HCT116 (cell line): ENCODE data around the gene NEO1. TPM values are rescaled to one million over a fixed set of nuclear protein-coding genes. Genes with fewer than 3 reads are reported as not detected.

ENCODE experiments used
- ATAC-seq: fragments of 200-7000 bp; cut with Tn5 transposase; 2 replicates; pipeline ENCODE4 v1.9.1; 2020; ENCODE audit warnings: mild to moderate bottlenecking, moderate library complexity
- BruUV-seq: library from RNA; stranded (reverse); fragments of 400-500 nt; replicated peaks from 2 replicates; lab custom pipeline; 2021; lab: Mats Ljungman, UMichigan
- CTCF ChIA-PET: fragments of 300-600 bp; sonication (Branson Sonifier 250); formaldehyde crosslinking; loops from one replicate; lab custom pipeline; 2021; ENCODE audit warnings: antibody characterized with exemption; lab: Charles Lee
- POLR2A ChIA-PET: fragments of 300-600, 350-600 bp; sonication (Branson Sonifier 250); formaldehyde crosslinking; loops from one replicate; lab custom pipeline; 2021; ENCODE audit warnings: antibody characterized with exemption; lab: Charles Lee
- RAD21 ChIA-PET, 2 experiments: fragments of 300-600 bp; sonication (Branson Sonifier 250); formaldehyde crosslinking; loops; one replicate each; lab custom pipeline; 2023; ENCODE audit warnings: low total read pairs in 2 of 2; ENCODE audit not compliant: uncharacterized antibody in 2 of 2, unreplicated experiment in 2 of 2, low non-redundant PET in 1 of 2; lab: Charles Lee
- DNase-seq: peaks from one replicate; pipeline ENCODE4 v3.0.0-alpha.2; 2010; ENCODE audit warnings: low read depth, low spot score
- H2AFZ ChIP-seq: fragments of 200-600 bp; shearing (Covaris generic), sonication (generic); 2 replicates; pipeline ENCODE4 v1.6.1; 2017; ENCODE audit warnings: low read depth, mixed run types, mixed read lengths, antibody characterized with exemption, low read length; ENCODE audit not compliant: poor library complexity, severe bottlenecking
- H3K27ac ChIP-seq: 2 replicates; pipeline ENCODE4 v1.5.1; 2012; ENCODE audit warnings: low read depth, low read length
- H3K27me3 ChIP-seq: fragments of 200-600 bp; sonication (generic); 2 replicates; pipeline ENCODE4 v1.6.1; 2016; ENCODE audit warnings: mixed run types, low read length, mixed read lengths; ENCODE audit not compliant: insufficient read depth
- H3K36me3 ChIP-seq, 2 experiments: fragments of 200-500 bp in 1 of 2; fragments of 200-600 bp in 1 of 2; sonication (Bioruptor generic) in 1 of 2; sonication (generic) in 1 of 2; 2 replicates each; pipeline versions ENCODE4 v1.5.1 to v1.6.1; 2014 to 2016; ENCODE audit warnings: low read length in 2 of 2, inconsistent platforms in 1 of 2, mixed read lengths in 1 of 2, mixed run types in 1 of 2; ENCODE audit not compliant: insufficient read depth in 2 of 2, control insufficient read depth in 1 of 2
- H3K4me1 ChIP-seq, 2 experiments: fragments of 200-600 bp in 1 of 2; sonication (generic) in 1 of 2; 2 replicates each; pipeline versions ENCODE4 v1.5.1 to v1.6.1; 2012 to 2017; ENCODE audit warnings: low read length in 2 of 2, inconsistent platforms in 1 of 2, mild to moderate bottlenecking in 1 of 2, mixed read lengths in 1 of 2, mixed run types in 1 of 2, moderate library complexity in 1 of 2; ENCODE audit not compliant: insufficient read depth in 2 of 2, control insufficient read depth in 1 of 2
- H3K4me2 ChIP-seq: fragments of 200-600 bp; sonication (generic); 2 replicates; pipeline ENCODE4 v1.6.1; 2017; ENCODE audit warnings: mixed run types, low read length, mixed read lengths
- H3K4me3 ChIP-seq, 2 experiments: fragments of 200-600 bp in 1 of 2; sonication (generic) in 1 of 2; replicated peaks in 1 of 2; 2 replicates each; pipeline ENCODE4 v1.5.1; 2011 to 2016; ENCODE audit warnings: low read length in 2 of 2, control low read depth in 1 of 2, low read depth in 1 of 2, mild to moderate bottlenecking in 1 of 2, mixed read lengths in 1 of 2, mixed run types in 1 of 2
- H3K79me2 ChIP-seq: fragments of 200-600 bp; sonication (generic); 2 replicates; pipeline ENCODE4 v1.6.1; 2017; ENCODE audit warnings: mild to moderate bottlenecking, mixed run types, low read length, moderate library complexity, mixed read lengths; ENCODE audit not compliant: insufficient read depth
- H3K9ac ChIP-seq: fragments of 200-600 bp; sonication (generic); 2 replicates; pipeline ENCODE4 v1.6.1; 2016; ENCODE audit warnings: low read length, mixed read lengths
- H3K9me2 ChIP-seq: fragments of 200-600 bp; sonication (generic), shearing (Covaris generic); 2 replicates; pipeline ENCODE4 v1.6.1; 2017; ENCODE audit warnings: mixed run types, mild to moderate bottlenecking, moderate library complexity; ENCODE audit not compliant: insufficient read depth
- H3K9me3 ChIP-seq, 2 experiments: fragments of 200-500 bp in 1 of 2; fragments of 200-600 bp in 1 of 2; sonication (Bioruptor generic) in 1 of 2; sonication (generic) in 1 of 2; 2 replicates each; pipeline ENCODE4 v1.6.1; 2014 to 2017; ENCODE audit warnings: low read length in 2 of 2, mixed read lengths in 2 of 2, inconsistent platforms in 1 of 2, low read depth in 1 of 2, mild to moderate bottlenecking in 1 of 2, mixed run types in 1 of 2, moderate library complexity in 1 of 2; ENCODE audit not compliant: control insufficient read depth in 1 of 2, insufficient read depth in 1 of 2
- H4K20me1 ChIP-seq: fragments of 200-600 bp; sonication (generic), shearing (Covaris generic); 2 replicates; pipeline ENCODE4 v1.6.1; 2017; ENCODE audit warnings: mixed run types, mild to moderate bottlenecking, moderate library complexity; ENCODE audit not compliant: insufficient read depth
- CBX3 ChIP-seq: IDR thresholded peaks from 2 replicates; pipeline ENCODE4 v1.6.1; 2012; ENCODE audit warnings: low read depth
- CEBPB ChIP-seq: IDR thresholded peaks from 2 replicates; pipeline ENCODE4 v1.6.1; 2012; ENCODE audit warnings: low read depth
- ELF1 ChIP-seq: IDR thresholded peaks from 2 replicates; pipeline ENCODE4 v1.6.1; 2012; ENCODE audit warnings: low read depth, borderline replicate concordance
- EZH2 ChIP-seq: fragments of 200-600 bp; sonication (generic); IDR thresholded peaks from 2 replicates; pipeline ENCODE4 v1.6.1; 2017; ENCODE audit warnings: antibody characterized with exemption, mixed run types
- EZH2phosphoT487 ChIP-seq: fragments of 200-600 bp; IDR thresholded peaks from 2 replicates; pipeline ENCODE4 v1.6.1; 2018; ENCODE audit warnings: antibody characterized with exemption, borderline replicate concordance
- FOSL1 ChIP-seq: IDR thresholded peaks from 2 replicates; pipeline ENCODE4 v1.6.1; 2012; ENCODE audit warnings: low read depth
- JUND ChIP-seq: IDR thresholded peaks from 2 replicates; pipeline ENCODE4 v1.6.1; 2012
- POLR2A ChIP-seq: IDR thresholded peaks from 2 replicates; pipeline ENCODE4 v1.7.0; 2011; ENCODE audit warnings: borderline replicate concordance; ENCODE audit not compliant: insufficient read depth, insufficient read length; ENCODE audit errors: extremely low read depth
- RAD21 ChIP-seq: IDR thresholded peaks from 2 replicates; pipeline ENCODE4 v1.6.1; 2012; ENCODE audit warnings: low read depth, mild to moderate bottlenecking
- SP1 ChIP-seq: IDR thresholded peaks from 2 replicates; pipeline ENCODE4 v1.6.1; 2012; ENCODE audit warnings: low read depth
- SRF ChIP-seq: IDR thresholded peaks from 2 replicates; pipeline ENCODE4 v1.6.1; 2012; ENCODE audit warnings: low read depth
- TCF7L2 ChIP-seq: IDR thresholded peaks from 2 replicates; pipeline ENCODE4 v1.7.0; 2011; ENCODE audit warnings: borderline replicate concordance, inconsistent platforms; ENCODE audit not compliant: insufficient read depth, insufficient read length; ENCODE audit errors: extremely low read depth
- YY1 ChIP-seq: IDR thresholded peaks from 2 replicates; pipeline ENCODE4 v1.6.1; 2011; ENCODE audit warnings: low read length, low read depth, moderate library complexity, mild to moderate bottlenecking; ENCODE audit not compliant: insufficient replicate concordance; ENCODE audit errors: extremely low read depth
- ZFX ChIP-seq: fragments of 450-650 bp; IDR thresholded peaks from 2 replicates; pipeline ENCODE4 v1.6.1; 2017
- intact Hi-C: fragments of 100-400 bp; cut with micrococcal nuclease; formaldehyde crosslinking; loops from 2 replicates; pipeline ENCODE4 v1.10.0; 2022
- total RNA-seq: library from RNA; stranded (reverse); gene quantifications from one replicate; pipeline ENCODE4 v1.2.1, GENCODE V29; 2021; ENCODE audit not compliant: unreplicated experiment
- TF ChIP-seq, protein P1 (sequence below): IDR thresholded peaks from 2 replicates; pipeline ENCODE4 v1.6.1; 2012
- TF ChIP-seq, protein P2 (sequence below): IDR thresholded peaks from 2 replicates; pipeline ENCODE4 v1.6.1; 2012
- TF ChIP-seq, protein P3 (sequence below): IDR thresholded peaks from 2 replicates; pipeline ENCODE4 v1.6.1; 2012; ENCODE audit warnings: low read depth
- TF ChIP-seq, protein P4 (sequence below), 3 experiments: fragments of 200-600 bp in 1 of 3; sonication (generic) in 1 of 3; IDR thresholded peaks in 2 of 3; conservative IDR thresholded peaks in 1 of 3; 2 replicates each; pipeline ENCODE4 v1.5.1; 2012 to 2017; ENCODE audit warnings: low read depth in 2 of 3, low read length in 2 of 3, antibody characterized with exemption in 1 of 3, borderline replicate concordance in 1 of 3, control low read depth in 1 of 3, mild to moderate bottlenecking in 1 of 3, mixed read lengths in 1 of 3, mixed run types in 1 of 3, moderate library complexity in 1 of 3; ENCODE audit not compliant: insufficient read depth in 1 of 3
- TF ChIP-seq, protein P5 (sequence below): IDR thresholded peaks from 2 replicates; pipeline ENCODE4 v1.6.1; 2011; ENCODE audit warnings: mild to moderate bottlenecking, low read length, moderate library complexity; ENCODE audit not compliant: insufficient replicate concordance; ENCODE audit errors: extremely low read depth

The NEO1 gene
- total RNA-seq, 1 experiment from 2014 or later = 30.0 TPM

DNA sequence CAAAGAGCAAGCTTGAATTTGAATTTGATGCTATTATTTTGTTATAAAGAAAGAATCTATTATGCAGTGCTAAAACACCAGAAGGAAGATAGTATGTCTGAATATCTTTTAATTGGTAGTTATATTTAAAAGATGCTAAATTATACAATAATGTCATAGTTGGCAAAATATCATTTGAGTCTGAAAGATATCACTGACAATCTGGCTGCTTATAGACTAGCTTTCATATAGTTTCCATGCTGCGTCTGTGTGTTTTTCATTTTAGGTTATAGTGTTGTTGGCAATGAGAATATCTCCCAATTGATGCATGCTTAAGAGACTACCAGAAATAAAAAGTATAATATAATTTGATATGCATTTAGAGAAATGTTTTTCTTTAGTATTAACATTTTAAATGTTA, 142.9 kb downstream of the NEO1 start:
- H3K9me3 ChIP-seq = no peaks in the 10 kb centered on the region
- POLR2A ChIA-PET = no interaction called here
- H3K4me2 ChIP-seq = no peak overlapping the region
- H3K9me2 ChIP-seq = no peaks in the 10 kb centered on the region
- TF ChIP-seq ELF1 = no peak
- no peak for TF ChIP-seq YY1
- TF ChIP-seq POLR2A = no peak
- no peak for TF ChIP-seq EZH2phosphoT487
- TF ChIP-seq SRF = no peak
- no peak for TF ChIP-seq EZH2
- TF ChIP-seq FOSL1 = no peak
- TF ChIP-seq, protein P1, sequence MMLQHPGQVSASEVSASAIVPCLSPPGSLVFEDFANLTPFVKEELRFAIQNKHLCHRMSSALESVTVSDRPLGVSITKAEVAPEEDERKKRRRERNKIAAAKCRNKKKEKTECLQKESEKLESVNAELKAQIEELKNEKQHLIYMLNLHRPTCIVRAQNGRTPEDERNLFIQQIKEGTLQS = no peak
- TF ChIP-seq SP1 = no peak
- no peak for TF ChIP-seq TCF7L2
- no peak for TF ChIP-seq ZFX
- TF ChIP-seq, protein P2, sequence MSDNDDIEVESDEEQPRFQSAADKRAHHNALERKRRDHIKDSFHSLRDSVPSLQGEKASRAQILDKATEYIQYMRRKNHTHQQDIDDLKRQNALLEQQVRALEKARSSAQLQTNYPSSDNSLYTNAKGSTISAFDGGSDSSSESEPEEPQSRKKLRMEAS = no peak
- TF ChIP-seq, protein P3, sequence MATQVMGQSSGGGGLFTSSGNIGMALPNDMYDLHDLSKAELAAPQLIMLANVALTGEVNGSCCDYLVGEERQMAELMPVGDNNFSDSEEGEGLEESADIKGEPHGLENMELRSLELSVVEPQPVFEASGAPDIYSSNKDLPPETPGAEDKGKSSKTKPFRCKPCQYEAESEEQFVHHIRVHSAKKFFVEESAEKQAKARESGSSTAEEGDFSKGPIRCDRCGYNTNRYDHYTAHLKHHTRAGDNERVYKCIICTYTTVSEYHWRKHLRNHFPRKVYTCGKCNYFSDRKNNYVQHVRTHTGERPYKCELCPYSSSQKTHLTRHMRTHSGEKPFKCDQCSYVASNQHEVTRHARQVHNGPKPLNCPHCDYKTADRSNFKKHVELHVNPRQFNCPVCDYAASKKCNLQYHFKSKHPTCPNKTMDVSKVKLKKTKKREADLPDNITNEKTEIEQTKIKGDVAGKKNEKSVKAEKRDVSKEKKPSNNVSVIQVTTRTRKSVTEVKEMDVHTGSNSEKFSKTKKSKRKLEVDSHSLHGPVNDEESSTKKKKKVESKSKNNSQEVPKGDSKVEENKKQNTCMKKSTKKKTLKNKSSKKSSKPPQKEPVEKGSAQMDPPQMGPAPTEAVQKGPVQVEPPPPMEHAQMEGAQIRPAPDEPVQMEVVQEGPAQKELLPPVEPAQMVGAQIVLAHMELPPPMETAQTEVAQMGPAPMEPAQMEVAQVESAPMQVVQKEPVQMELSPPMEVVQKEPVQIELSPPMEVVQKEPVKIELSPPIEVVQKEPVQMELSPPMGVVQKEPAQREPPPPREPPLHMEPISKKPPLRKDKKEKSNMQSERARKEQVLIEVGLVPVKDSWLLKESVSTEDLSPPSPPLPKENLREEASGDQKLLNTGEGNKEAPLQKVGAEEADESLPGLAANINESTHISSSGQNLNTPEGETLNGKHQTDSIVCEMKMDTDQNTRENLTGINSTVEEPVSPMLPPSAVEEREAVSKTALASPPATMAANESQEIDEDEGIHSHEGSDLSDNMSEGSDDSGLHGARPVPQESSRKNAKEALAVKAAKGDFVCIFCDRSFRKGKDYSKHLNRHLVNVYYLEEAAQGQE = no peak
- TF ChIP-seq, protein P4, sequence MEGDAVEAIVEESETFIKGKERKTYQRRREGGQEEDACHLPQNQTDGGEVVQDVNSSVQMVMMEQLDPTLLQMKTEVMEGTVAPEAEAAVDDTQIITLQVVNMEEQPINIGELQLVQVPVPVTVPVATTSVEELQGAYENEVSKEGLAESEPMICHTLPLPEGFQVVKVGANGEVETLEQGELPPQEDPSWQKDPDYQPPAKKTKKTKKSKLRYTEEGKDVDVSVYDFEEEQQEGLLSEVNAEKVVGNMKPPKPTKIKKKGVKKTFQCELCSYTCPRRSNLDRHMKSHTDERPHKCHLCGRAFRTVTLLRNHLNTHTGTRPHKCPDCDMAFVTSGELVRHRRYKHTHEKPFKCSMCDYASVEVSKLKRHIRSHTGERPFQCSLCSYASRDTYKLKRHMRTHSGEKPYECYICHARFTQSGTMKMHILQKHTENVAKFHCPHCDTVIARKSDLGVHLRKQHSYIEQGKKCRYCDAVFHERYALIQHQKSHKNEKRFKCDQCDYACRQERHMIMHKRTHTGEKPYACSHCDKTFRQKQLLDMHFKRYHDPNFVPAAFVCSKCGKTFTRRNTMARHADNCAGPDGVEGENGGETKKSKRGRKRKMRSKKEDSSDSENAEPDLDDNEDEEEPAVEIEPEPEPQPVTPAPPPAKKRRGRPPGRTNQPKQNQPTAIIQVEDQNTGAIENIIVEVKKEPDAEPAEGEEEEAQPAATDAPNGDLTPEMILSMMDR (IDR thresholded peaks at IDR 0.05 in 2 of 3, conservative IDR thresholded peaks at IDR 0.05 in 1 of 3; ENCODE audit: borderline replicate concordance in 1 of 3, insufficient read depth in 1 of 3, low read depth in 2 of 3, low read length in 2 of 3) = no peak
- TF ChIP-seq, protein P5, sequence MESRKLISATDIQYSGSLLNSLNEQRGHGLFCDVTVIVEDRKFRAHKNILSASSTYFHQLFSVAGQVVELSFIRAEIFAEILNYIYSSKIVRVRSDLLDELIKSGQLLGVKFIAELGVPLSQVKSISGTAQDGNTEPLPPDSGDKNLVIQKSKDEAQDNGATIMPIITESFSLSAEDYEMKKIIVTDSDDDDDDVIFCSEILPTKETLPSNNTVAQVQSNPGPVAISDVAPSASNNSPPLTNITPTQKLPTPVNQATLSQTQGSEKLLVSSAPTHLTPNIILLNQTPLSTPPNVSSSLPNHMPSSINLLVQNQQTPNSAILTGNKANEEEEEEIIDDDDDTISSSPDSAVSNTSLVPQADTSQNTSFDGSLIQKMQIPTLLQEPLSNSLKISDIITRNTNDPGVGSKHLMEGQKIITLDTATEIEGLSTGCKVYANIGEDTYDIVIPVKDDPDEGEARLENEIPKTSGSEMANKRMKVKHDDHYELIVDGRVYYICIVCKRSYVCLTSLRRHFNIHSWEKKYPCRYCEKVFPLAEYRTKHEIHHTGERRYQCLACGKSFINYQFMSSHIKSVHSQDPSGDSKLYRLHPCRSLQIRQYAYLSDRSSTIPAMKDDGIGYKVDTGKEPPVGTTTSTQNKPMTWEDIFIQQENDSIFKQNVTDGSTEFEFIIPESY = no peak
- no peak for TF ChIP-seq RAD21
- TF ChIP-seq CEBPB = no peak
- TF ChIP-seq JUND = no peak
- no peak for TF ChIP-seq CBX3
- CTCF ChIA-PET = no interaction called here
- H3K27ac ChIP-seq = no peak overlapping the region
- RAD21 ChIA-PET = no interaction called here
- DNase-seq (no peak), ATAC-seq (no peak)
- H3K79me2 ChIP-seq = no peaks in the 10 kb centered on the region
- no peaks in the 10 kb centered on the region for H3K27me3 ChIP-seq
- intact Hi-C loops = no loop called here
- no peak overlapping the region for H2AFZ ChIP-seq
- no peaks in the 10 kb centered on the region for H3K36me3 ChIP-seq
- no peak overlapping the region for H3K9ac ChIP-seq
- H3K4me1 ChIP-seq = no peaks in the 10 kb centered on the region
- H3K4me3 ChIP-seq = no peak overlapping the region
- no peaks in the 10 kb centered on the region for H4K20me1 ChIP-seq
- no TSS peak for BruUV-seq
